HG03039 (cell line): Measurements from ENCODE around the gene STRA6.

Experiments used
- ATAC-seq: cut with Tn5 transposase; IDR thresholded peaks from one replicate; pipeline ENCODE4 v1.9.1; 2021; ENCODE audit warnings: mild to moderate bottlenecking, moderate library complexity; ENCODE audit not compliant: unreplicated experiment

STRA6 gene

DNA sequence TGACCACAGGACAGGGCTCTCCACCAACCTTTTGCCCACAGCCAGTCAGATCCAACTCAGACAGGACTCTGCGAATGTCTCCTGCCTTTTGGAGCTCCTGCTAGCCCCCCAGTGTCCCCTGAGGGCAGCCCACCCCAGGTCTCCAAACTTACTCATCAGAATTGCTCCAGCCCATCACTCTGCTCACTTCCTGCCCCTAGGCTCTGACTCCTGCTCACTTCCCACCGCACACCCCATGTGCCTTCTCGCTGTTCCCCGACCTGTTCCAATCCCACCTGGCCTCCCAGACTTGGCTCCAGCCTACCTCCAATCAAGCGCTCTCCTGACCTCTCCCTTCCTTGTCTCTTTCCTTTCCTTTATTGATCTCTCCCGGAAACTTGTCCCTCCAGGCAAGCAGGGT, 5.9 kb upstream of the STRA6 start:
- no peak for ATAC-seq

DNA sequence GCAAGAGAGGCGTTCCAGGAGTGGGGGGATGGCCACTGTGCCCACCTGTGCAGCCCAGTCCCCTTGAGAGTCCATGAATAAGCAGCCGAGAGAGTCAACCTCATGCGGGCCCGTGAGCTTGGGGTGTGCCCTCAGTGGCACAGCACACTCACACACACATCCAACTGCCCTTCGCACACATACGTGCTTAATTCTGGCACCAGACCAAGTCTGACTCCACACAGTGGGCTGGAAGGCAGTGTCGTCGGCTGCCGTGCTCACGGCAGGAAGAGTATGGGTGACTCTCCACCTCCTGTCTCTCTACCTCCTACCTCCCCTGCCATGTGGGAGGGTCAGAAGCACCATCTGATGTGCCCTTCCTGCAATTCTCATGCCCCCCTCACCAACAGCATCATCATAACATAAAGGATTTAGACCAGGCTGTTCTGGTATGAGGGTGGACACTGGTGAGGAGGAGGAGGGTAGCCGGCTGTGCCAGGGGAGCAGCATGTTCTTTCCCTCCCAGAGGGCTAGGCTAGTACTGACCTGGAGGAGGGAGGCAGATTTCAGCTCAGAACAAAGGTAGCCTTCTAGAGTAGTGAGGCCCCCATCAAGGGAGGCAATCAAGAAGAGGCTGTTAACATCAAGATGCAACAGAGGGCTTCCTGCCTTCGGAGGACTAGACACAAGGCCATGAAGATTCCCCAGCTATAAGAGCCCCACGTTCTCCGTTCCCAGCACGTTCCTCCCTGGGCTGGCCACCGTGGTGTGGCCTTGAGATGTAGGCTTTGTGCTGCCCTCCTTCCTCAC, 5.3 kb upstream of the STRA6 start:
- ATAC-seq: no peak

DNA sequence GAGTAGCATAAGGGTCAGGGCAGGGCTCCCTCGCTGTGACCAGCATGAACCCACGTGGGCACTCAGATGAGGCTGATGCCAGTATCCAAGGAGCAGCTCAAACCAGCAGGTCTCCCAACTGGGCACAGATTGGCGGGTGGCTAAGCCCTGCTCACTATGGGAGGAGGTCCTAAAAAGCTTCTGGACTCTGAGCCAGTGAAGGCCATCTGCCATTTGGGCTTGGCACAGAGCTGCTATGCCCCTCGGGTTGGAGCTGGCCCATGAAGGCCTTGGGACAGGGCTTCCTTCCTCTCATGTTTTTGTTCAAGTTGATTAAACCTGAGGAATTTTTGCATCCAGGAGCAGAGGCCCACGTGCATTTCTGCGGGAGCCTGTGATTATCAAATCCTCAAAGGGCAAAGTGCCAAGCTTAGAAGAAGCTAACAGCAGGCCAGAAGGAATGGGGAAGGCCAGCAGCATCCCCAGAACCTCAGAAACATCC, 4.3 kb upstream of the STRA6 start:
- no peak for ATAC-seq

DNA sequence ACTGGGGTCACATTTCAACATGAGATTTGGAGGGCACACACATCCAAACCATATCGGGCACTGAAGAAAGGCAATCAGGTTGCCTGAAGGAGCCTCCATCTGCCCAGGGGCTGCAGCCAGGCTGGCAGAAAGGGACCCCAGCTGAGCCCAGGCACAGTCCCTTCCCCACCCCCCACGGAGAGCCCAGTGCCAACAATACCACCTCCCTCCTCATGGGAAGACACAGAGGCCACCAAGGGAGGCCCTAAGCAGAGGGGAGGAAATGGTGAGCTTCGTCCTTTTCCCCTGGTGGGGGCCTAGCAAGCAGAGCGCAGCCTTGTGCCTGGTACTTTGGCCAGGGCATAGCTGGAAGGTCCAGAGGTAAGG, 3.0 kb upstream of the STRA6 start:
- ATAC-seq: no peak

DNA sequence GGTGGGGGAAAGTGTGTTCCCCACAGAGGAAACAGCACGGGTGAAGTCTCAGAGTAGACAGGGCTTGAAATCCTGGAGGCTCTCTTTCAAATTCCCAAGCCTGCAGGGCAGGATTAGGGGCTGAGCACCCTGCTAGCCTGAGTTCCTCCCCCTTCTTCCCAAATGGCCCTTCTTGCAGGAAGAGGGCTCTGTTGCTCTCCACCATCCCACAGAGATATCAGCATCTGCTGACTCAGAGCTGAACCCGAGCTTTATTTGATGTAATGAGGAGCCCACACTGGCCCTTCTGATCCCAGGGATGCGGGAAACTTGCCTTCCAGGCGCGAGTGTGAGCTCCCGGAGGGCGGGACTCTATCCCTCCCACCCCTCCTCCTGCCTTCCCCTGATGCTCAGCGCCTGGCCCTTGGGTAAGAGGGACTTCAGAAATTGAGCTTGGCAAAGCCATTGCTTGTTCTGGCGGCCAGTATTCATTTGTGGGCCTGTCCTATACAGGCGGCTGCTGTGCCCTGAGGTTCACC, 1.4 kb upstream of the STRA6 start:
- no peak for ATAC-seq

DNA sequence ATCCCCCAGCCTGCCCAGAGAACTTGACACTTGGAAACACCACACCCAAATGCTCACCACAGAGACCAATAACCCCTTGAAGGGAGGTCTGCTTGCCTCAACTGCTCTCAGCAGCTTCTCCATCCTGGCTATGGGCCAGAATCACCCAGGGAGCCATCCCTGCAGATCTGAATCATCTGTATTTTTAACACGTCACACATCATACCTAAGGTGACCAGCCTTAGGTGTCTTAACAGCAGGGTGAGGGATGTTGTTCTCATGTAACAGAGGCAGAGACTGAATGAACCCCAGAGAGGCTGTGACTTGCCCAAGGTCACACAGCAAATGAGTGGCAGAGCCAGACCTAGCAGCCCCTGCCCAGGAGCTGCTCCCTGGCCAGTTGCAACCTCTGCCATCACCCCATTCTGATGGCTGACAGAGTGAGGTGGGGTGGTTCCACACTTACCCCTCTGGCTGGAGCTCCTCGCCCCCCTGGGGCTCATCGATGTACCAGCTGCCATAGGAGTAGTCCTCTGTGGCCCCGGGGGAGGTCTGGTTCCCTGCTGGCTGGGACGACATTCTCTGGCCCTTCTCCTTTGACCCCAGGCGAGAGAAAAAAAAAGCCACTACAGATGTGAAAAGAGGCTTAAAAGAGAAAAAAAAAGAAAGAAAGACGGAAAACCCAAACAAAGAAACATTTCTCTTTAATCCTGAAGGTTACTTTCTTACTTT, 722 bp downstream of the STRA6 start:
- ATAC-seq: no peak

DNA sequence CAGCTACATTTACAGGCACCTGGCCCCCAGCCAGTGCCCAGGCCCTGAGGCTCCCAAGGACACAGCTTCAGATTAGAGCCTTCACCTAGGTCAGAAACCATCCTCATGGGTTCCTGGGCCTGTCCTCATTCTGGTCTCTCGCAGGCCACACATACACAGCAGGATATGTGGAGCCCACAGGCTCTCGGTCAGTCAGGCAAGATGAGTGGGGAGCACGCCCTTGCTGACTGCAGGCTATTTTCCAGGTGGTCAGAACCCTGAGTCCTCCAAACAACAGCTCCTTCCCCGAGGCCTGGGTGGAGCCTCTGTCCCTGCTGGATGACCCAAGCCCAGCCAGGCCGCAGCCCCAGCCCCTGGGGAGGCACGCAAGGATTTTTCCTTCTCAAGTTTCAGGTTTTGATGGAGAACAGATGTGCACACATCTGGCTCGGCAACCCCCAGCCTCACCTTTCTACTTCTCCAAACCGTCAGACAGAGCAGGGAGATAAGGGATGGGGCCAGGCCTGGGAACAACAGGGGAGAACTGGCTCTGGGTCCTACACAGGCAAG, 1.6 kb downstream of the STRA6 start:
- no peak for ATAC-seq

DNA sequence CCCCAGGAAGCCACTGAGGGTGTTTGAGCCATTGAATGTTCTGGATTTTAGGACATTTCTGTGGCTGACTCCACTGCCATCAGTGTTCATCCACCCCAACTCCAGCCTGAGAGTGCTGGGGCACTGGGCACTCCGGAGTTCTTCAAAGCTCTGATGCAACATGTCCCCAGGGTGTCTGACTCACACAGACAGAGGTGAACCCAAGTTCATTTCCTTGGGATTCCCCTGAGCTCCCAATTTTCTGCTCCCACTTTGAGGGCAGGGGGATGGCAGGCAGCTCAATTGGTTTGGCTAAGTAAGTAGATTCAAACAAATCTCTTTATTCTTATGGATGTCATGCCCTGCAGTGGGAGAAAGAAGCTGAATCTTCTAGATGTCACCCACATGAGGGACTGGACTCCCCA, 2.2 kb downstream of the STRA6 start:
- ATAC-seq: no peak

DNA sequence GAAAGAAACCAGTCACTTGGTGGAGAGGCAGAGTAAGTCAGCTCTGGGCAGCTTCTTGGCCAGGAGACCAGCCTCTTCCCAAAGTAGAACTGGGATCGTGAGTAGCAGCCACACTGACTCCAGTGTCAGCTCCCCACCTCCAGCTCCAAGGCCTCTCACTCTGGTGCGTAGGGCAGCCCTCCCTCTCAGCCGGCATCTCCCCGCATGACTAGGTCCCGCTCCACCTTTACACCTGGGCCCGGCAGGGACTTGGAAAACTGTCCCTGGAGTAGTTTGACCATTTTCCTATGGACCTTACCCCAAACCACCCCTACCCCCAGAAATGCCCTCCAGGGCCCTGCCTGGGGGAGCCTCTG, 3.3 kb downstream of the STRA6 start:
- no peak for ATAC-seq

DNA sequence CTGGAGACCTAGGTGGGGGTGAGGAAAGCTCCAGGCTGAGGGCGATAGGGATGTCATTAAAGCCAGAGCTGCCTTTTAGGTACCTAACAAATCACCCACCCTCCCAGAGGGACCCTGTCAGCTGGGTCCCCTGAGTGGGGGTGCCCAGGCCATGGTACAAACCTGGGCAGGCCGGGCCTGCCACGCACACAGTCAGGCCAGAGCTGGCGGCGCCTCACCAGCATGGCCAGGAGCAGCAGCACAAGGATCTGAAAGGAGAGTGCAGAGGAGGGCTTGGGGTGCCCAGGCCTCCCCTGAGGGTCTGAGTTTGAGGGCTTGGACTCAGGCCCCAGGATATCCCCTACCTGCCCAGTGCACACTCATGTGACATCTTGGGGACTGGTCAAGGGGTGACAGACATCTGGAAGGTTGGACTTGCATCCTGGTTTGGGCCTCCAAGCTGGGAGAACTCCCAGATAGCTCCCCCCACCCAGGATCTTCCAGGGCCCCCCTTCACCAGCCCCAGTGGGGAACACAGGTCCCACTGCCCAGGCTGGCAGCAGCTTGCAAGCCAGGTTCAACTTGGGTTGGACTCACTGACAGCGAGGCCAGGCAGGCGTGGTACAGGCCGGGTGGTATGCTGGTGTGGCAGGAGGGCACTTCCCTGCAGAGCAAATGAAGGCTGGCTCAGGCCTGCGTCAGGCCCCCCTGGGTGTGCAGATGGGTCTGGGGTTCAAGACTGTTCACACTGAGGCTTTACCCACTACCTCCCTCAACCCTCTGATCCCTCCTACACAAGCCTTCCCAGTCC, 5.2 kb downstream of the STRA6 start:
- ATAC-seq: no peak

DNA sequence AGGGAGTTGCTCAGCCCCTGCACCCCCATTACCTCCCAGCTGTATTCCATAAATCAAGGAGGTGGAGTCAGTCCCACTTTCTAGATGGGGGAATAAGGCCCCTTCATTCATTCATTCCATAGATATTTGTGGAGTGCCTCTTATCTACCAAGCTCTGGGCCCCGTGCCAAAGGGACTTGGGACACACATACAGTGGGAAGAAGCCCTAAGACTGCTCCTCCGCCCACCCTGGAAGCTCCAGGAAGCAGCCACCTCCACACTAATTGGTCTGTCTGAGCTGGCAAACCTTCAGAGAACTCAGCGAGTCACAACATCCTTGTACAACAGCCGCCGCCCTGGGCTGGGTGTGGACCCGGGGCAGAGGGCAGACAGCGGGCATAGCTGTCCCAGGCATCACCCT, 6.4 kb downstream of the STRA6 start:
- ATAC-seq: no peak

DNA sequence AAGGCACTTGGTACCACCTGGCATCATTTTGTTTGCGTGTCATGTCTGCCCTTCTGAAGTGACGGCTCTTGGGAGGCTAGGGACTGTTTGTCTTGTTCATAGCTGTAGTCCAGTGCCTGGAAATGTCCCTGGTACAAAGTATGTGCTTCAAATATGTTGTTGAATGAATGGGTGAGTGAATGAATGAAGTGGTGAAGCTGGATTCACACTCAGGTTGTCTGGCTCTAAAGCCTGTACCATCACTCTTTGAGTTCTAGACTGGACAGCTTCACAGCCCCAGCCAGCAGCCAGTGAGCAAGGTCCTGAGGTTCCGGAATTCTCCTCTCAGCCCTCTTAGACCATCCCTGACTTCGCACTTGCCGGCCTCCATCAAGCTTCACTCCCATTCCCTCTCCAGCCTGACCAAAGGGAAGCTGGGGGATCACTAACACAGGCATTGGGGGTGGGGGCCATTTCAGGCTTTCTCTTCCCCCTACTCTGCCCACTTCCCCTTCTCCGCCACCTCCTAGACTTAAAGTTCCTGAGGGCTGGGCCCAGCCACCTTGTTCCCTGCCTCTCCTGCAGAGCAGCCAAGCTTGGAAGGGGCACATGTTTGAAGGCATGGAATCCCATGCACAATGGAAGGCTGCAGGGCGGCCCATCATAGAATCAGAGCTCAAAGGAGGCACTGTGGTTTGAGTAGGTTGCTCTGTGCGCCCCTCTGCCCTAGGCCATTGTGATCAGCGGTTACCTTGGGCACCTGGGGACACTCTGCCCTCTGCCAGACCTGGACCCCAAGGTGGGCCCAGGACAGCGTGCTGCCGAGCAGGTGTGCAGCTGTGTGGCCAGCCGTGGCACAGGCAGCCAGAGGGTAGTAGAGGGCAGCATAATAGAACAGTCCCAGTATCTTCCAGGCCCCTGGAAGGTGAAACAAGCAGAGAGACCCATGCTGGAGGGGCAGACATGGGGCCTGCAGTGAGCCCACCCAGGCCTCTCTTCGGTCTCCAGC, 7.7 kb downstream of the STRA6 start:
- ATAC-seq: no peak

DNA sequence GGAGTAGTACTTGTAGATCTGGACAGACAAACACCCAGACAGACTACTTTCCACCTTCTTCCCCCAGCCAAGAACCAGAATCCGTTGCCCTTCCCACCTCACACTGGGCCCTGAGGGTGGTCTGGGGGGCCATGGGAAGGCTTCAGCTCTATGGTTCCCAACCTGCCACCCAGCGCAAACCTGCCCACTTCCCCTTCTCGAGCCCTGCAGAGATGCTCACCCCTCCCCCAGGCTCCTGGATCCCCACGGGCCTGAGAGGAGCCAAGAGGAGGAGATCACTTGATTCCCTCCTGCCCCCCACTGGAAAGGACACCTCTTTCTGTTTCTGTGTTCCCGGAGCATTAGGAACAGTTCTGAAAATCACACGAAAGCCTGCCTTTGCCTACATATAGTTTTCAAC, 8.7 kb downstream of the STRA6 start:
- no peak for ATAC-seq

DNA sequence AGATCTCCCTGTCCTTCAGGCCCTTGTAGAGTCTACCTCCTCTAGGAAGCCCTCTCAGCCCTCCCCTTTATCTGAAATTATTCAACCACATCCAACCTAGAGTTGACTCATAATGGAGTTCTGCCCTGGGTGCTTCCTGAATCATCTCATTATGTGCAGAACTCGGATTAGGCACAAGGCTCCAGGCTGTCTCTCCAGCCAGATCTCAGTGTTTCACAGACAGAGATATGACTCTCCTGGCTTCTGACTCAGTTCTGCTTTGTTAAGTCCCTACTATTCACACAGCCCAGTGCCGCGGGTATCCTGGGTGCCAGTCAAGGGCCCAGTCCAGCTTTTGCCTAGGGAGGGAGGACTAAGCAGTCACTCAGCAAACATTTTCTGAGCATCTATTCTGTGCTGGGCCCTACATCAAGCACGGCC, 9.3 kb downstream of the STRA6 start:
- ATAC-seq: no peak

DNA sequence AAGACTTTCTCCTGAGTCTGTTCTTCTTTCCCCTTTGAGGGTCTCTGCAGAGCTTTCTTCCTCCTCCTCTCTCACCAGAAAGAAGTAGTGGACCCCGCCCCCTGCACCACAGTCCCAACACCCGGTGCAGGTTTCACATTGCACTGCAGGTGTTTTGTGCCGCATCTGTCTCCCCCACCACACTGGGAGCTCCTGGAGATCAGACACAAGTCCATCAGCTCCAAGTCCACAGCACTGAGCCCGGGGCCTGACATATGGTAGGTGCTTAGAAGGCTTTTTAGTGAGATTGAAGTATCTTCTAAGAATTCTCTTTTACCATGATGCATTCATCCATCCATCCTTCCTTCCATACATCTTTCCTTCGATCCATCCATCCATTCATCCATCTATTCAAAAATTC, 9.8 kb downstream of the STRA6 start:
- ATAC-seq: no peak

DNA sequence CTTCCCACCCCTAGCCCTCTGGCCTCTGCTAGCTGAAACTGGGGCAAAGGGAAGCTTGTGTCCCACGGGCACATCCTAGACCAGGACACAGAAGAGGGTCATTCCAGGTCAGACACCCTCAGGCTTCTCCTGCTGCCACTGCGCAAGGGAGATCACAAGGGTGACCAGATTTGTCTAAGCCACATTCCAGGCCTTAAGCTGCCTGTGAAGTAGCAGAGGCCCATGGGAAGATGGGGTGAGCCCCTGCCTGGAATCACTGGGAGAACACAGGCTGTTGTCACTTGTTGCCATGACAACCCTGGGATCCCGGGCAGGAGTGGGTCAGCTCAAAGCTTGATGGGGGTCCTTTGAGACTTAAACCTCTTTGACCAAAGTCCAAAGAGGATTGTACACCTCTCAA, 10.8 kb downstream of the STRA6 start:
- ATAC-seq: no peak

DNA sequence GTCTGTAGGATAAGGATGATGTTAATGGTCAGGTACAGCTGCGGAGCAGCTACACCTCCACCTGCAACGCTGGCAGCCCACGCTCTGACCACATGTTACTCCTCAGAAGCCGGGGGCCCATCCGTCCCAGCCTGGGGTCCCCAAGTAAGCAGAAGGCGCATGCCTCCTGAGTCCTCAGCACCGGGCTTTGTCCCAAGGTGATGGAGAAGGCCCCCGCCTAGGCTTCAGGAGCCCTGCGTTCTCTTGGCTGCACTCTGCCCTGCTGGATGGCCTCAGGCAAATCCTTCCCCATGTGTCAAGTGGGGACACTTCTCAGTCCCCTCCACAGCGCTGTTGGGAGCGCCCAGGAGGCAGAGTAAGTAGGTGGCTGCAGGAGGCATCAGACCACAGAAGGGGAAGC, 14.4 kb downstream of the STRA6 start:
- ATAC-seq: no peak

DNA sequence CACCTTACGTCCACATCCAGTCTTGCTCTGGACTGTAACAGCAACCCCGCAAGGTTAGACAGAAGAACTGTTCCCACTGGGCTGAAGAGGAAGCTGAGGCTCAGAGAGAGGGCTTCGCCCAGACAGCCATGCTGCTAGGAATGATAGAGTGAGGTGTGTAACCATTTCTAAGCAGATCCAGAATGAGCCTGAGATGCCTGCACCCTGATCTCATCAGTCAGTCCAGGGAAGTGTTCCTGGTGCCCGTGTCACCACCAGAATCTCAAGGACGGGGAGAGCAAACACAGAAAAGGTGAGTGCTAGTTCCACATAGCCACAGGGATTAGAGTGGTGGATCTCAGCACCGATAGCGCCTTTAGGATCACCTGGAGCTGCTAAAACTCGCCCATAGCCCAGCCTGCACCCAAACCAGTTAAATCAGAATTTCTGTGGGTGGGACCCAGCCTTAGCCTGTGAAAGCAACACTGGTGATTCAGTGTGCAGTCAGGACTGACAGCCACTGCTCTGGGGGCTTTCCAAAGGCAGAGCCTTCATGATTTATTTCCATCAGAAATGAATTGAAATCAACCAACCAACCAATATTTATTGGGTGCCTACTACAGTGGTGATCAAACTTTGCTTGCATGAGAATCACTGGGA, 16.8 kb downstream of the STRA6 start:
- ATAC-seq: no peak

DNA sequence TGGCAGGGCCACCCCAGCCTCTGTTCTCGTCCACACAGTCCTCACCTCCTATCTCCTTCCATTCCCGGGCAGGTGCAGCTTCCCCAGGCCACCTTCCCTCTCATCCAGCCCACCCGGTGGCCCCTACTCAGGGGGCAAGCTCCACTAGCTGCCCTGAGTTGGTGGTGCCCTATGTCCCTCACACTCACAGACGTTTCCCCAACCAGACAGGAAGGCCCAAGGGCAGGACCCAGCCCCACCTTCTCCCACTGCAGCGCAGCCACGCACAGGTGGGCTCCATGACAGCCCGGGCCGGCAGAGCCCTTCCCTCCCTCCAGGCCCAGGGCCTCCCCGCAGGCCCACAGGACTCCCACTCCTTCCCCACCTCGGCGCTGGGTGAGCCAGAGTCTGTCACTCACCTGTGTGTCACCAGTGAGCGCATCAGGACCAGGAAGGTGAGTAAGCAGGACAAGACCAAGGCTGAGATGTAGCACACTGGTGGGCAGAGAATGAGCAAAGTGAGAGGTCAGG, 17.9 kb downstream of the STRA6 start:
- no peak for ATAC-seq
